ENCODE data around the gene CCDC192. TPM values are rescaled to one million over a fixed set of nuclear protein-coding genes. Genes with fewer than 3 reads are reported as not detected.

The CCDC192 gene
- polyA plus RNA-seq, 2 of the 4 experiments (the other 2 are of a cell fraction), result not detected

GRCh38 chr5:127892467-127893207 is 189.4 kb downstream of the CCDC192 start:
- Histone ChIP-seq H3K4me2 (peak overlapping the region; percentile 78), H3K4me1 (peaks cover 37% of the 10 kb centered on the region), H3K27ac (peak overlapping the region; percentile 64 to 68), H3K4me3 (peak overlapping the region; percentile 20; the same call in 2 of the 3 replicates), H3K9me3 (no peaks in the 10 kb centered on the region)
- peak; percentile 23 for FAIRE-seq
- peak in 1 of 2 experiments; percentile 72 for DNase-seq (ENCODE audit: low read depth in 1 of 2, low spot score in 1 of 2)
- peak; percentile 39 to 80; a peak in 4 of 6 replicates for ATAC-seq
- no peak for TF ChIP-seq CEBPB (IDR thresholded peaks at IDR 0.05)
- no peak for TF ChIP-seq ESRRA (IDR thresholded peaks at IDR 0.05; ENCODE audit: borderline replicate concordance, low read length)
- no peak; the same call in 1 of the 2 replicates for TF ChIP-seq FOSL2 (IDR thresholded peaks at IDR 0.05)
- TF ChIP-seq FOSL2 (CRISPR knock-in tag; IDR thresholded peaks at IDR 0.05), result peak; percentile 83
- no peak for TF ChIP-seq ZSCAN20 (CRISPR knock-in tag; IDR thresholded peaks at IDR 0.05)
- no peak for TF ChIP-seq HOXB13 (CRISPR knock-in tag; IDR thresholded peaks at IDR 0.05; ENCODE audit: low read depth)
- TF ChIP-seq CHD2 (IDR thresholded peaks at IDR 0.05; ENCODE audit: low read length, partially characterized antibody), result no peak
- no peak for TF ChIP-seq ZC3H11A (IDR thresholded peaks at IDR 0.05)
- peak; percentile 67 for TF ChIP-seq GATA3 (IDR thresholded peaks at IDR 0.05; ENCODE audit: borderline replicate concordance)
- TF ChIP-seq JUNB (IDR thresholded peaks at IDR 0.05), result peak; percentile 60
- no peak for TF ChIP-seq RFX5 (IDR thresholded peaks at IDR 0.05)
- ChIA-PET POLR2A (no interaction called here), CTCF (interaction anchor here (1.0 to 1.9 kb wide), 3 partner anchors 14 to 20 kb away, joined by 3 to 6 read pairs (median 5); no protein-coding TSS in a partner anchor)
- WGBS (ENCODE audit: missing lambda C conversion rate), result 0% methylated on average over 6 of the region's 6 CpGs

GRCh38 chr5:127893232-127893631 is 190.0 kb downstream of the CCDC192 start:
- H3K9me3 ChIP-seq, result no peaks in the 10 kb centered on the region
- 75% methylated on average over 2 of the region's 2 CpGs for WGBS (ENCODE audit: missing lambda C conversion rate)
- peak; percentile 63; a peak in 4 of 6 replicates for ATAC-seq
- ChIA-PET CTCF (interaction anchor here (0.9 to 1.1 kb wide), 2 partner anchors 18 kb away, joined by 3 to 6 read pairs; no protein-coding TSS in a partner anchor), POLR2A (no interaction called here)
- DNase-seq (ENCODE audit: low read depth in 1 of 2, low spot score in 1 of 2), result no peak
- peak overlapping the region; percentile 20; the same call in 2 of the 3 replicates for H3K4me3 ChIP-seq
- peaks cover 35% of the 10 kb centered on the region for H3K4me1 ChIP-seq
- no peak for TF ChIP-seq RAD21 (conservative IDR thresholded peaks at IDR 0.05 in 1 of 2, IDR thresholded peaks at IDR 0.05 in 1 of 2)
- no peak for TF ChIP-seq ESRRA (IDR thresholded peaks at IDR 0.05; ENCODE audit: borderline replicate concordance, low read length)
- no peak for TF ChIP-seq NPAS2 (CRISPR knock-in tag; IDR thresholded peaks at IDR 0.05; ENCODE audit: borderline replicate concordance)
- no peak for TF ChIP-seq SMC3 (IDR thresholded peaks at IDR 0.05)
- no peak for TF ChIP-seq JUNB (IDR thresholded peaks at IDR 0.05)
- no peak for TF ChIP-seq BHLHE40 (IDR thresholded peaks at IDR 0.05; ENCODE audit: low read depth, low read length)
- no peak for TF ChIP-seq CHD4 (IDR thresholded peaks at IDR 0.05; ENCODE audit: borderline replicate concordance)
- TF ChIP-seq MAZ (IDR thresholded peaks at IDR 0.05; ENCODE audit: borderline replicate concordance, low read depth, low read length), result no peak
- no peak for TF ChIP-seq RNF2 (IDR thresholded peaks at IDR 0.05; ENCODE audit: borderline replicate concordance, low read depth)
- no peak for TF ChIP-seq CHD2 (IDR thresholded peaks at IDR 0.05; ENCODE audit: low read length, partially characterized antibody)
- H3K4me2 ChIP-seq, result peak overlapping the region; percentile 78
- peak overlapping the region; percentile 64 to 68 for H3K27ac ChIP-seq
- no peak for FAIRE-seq

GRCh38 chr5:127894461-127894860 is 191.3 kb downstream of the CCDC192 start:
- WGBS (ENCODE audit: missing lambda C conversion rate), result 94% methylated on average over 5 of the region's 5 CpGs
- no peak overlapping the region for H3K4me2 ChIP-seq
- TF ChIP-seq ATOH8 (CRISPR knock-in tag; IDR thresholded peaks at IDR 0.05; ENCODE audit: low read depth) (no peak), USF2 (IDR thresholded peaks at IDR 0.05) (no peak), ZSCAN20 (CRISPR knock-in tag; IDR thresholded peaks at IDR 0.05) (no peak), BHLHE40 (IDR thresholded peaks at IDR 0.05; ENCODE audit: low read depth, low read length) (no peak), ESRRA (IDR thresholded peaks at IDR 0.05; ENCODE audit: borderline replicate concordance, low read length) (no peak), HOXA7 (CRISPR knock-in tag; IDR thresholded peaks at IDR 0.05) (no peak), NPAS2 (CRISPR knock-in tag; IDR thresholded peaks at IDR 0.05; ENCODE audit: borderline replicate concordance) (no peak)
- no peak overlapping the region for H3K4me3 ChIP-seq
- CTCF ChIA-PET, result interaction anchor here (0.7 to 1.4 kb wide), 6 partner anchors 10 to 833 kb away, joined by 3 to 5 read pairs (median 3); no protein-coding TSS in a partner anchor
- FAIRE-seq (no peak), ATAC-seq (no peak), DNase-seq (ENCODE audit: low read depth in 1 of 2, low spot score in 1 of 2) (no peak)
- POLR2A ChIA-PET, result no interaction called here
- peaks cover 40% of the 10 kb centered on the region for H3K4me1 ChIP-seq
- H3K27ac ChIP-seq, result no peak overlapping the region
- H3K9me3 ChIP-seq, result no peaks in the 10 kb centered on the region
